Neural cell (in vitro differentiated cells): Measurements from ENCODE around the gene IRS1. TPM values are rescaled to one million over a fixed set of nuclear protein-coding genes. Genes with fewer than 3 reads are reported as not detected.

Source experiments
- H2AFZ ChIP-seq: fragments of 200-600, 300-800 bp; sonication (generic), shearing (Covaris generic); 2 replicates; pipeline ENCODE4 v1.6.0; 2014; ENCODE audit warnings: low read depth, mild to moderate bottlenecking, antibody characterized with exemption, low read length, moderate library complexity
- H3F3A ChIP-seq: fragments of 200-600 bp; shearing (Covaris generic); 2 replicates; pipeline ENCODE4 v1.6.1; 2016; ENCODE audit warnings: mild to moderate bottlenecking, moderate library complexity, mixed read lengths, antibody characterized with exemption, low read length; ENCODE audit not compliant: insufficient read depth, poor library complexity, severe bottlenecking
- H3K27ac ChIP-seq: fragments of 200-600, 300-800 bp; sonication (generic), shearing (Covaris generic); 2 replicates; pipeline ENCODE4 v1.5.1; 2014; ENCODE audit warnings: mild to moderate bottlenecking, low read length, moderate library complexity
- H3K27me3 ChIP-seq: fragments of 300-800, 200-600 bp; sonication (generic), shearing (Covaris generic); 2 replicates; pipeline ENCODE4 v1.6.0; 2014; ENCODE audit warnings: mild to moderate bottlenecking, low read depth, low read length, moderate library complexity; ENCODE audit not compliant: insufficient read depth
- H3K36me3 ChIP-seq: fragments of 300-800, 200-600 bp; sonication (generic), shearing (Covaris generic); 2 replicates; pipeline ENCODE4 v1.5.1; 2014; ENCODE audit warnings: mild to moderate bottlenecking, antibody characterized with exemption, low read length, moderate library complexity; ENCODE audit not compliant: insufficient read depth
- H3K4me2 ChIP-seq: fragments of 300-800, 200-600 bp; sonication (generic), shearing (Covaris generic); 2 replicates; pipeline ENCODE4 v1.6.0; 2014; ENCODE audit warnings: mild to moderate bottlenecking, low read length
- H3K4me3 ChIP-seq: fragments of 300-800, 200-600 bp; sonication (generic), shearing (Covaris generic); 2 replicates; pipeline ENCODE4 v1.5.1; 2014; ENCODE audit warnings: mild to moderate bottlenecking, low read length, moderate library complexity
- H3K79me2 ChIP-seq: fragments of 200-600 bp; shearing (Covaris generic); replicated peaks from 2 replicates; pipeline ENCODE4 v1.6.0; 2014; ENCODE audit warnings: mild to moderate bottlenecking, low read length, moderate library complexity; ENCODE audit not compliant: insufficient read depth
- H3K9ac ChIP-seq: fragments of 300-800, 200-600 bp; sonication (generic), shearing (Covaris generic); 2 replicates; pipeline ENCODE4 v1.6.1; 2016; ENCODE audit warnings: mild to moderate bottlenecking, low read length, mixed read lengths
- H3K9me2 ChIP-seq: fragments of 200-600 bp; shearing (Covaris generic); 2 replicates; pipeline ENCODE4 v1.6.1; 2016; ENCODE audit warnings: mild to moderate bottlenecking, low read length, mixed read lengths; ENCODE audit not compliant: insufficient read depth
- H3K9me3 ChIP-seq: fragments of 200-600, 300-800 bp; sonication (generic), shearing (Covaris generic); 2 replicates; pipeline ENCODE4 v1.6.1; 2016; ENCODE audit warnings: mild to moderate bottlenecking, mixed run types, low read length, moderate library complexity, mixed read lengths
- H4K20me1 ChIP-seq: fragments of 200-600 bp; shearing (Covaris generic); 2 replicates; pipeline ENCODE4 v1.6.1; 2016; ENCODE audit warnings: mild to moderate bottlenecking, mixed run types; ENCODE audit not compliant: insufficient read depth
- EP300 ChIP-seq: fragments of 450-650 bp; conservative IDR thresholded peaks from 2 replicates; pipeline ENCODE4 v1.6.1; 2014; ENCODE audit warnings: antibody characterized with exemption, mild to moderate bottlenecking, moderate library complexity; ENCODE audit not compliant: poor library complexity, severe bottlenecking
- EZH2 ChIP-seq: fragments of 200-600, 300-800 bp; shearing (Covaris generic), sonication (generic); IDR thresholded peaks from 2 replicates; pipeline ENCODE4 v1.6.1; 2014; ENCODE audit warnings: antibody characterized with exemption, low read length, borderline replicate concordance, mild to moderate bottlenecking; ENCODE audit not compliant: insufficient read depth, poor library complexity, severe bottlenecking
- MXI1 ChIP-seq: fragments of 450-650 bp; conservative IDR thresholded peaks from 2 replicates; pipeline ENCODE4 v1.6.1; 2014; ENCODE audit warnings: antibody characterized with exemption, mild to moderate bottlenecking; ENCODE audit not compliant: poor library complexity, severe bottlenecking
- POLR2AphosphoS5 ChIP-seq: IDR thresholded peaks from 2 replicates; pipeline ENCODE4 v1.6.1; 2012
- RAD21 ChIP-seq: fragments of 450-650 bp; conservative IDR thresholded peaks from 2 replicates; pipeline ENCODE4 v1.6.1; 2014; ENCODE audit warnings: antibody characterized with exemption, mild to moderate bottlenecking, moderate library complexity
- REST ChIP-seq: IDR thresholded peaks from 2 replicates; pipeline ENCODE4 v1.6.1; 2012; ENCODE audit warnings: borderline replicate concordance
- SMC3 ChIP-seq: fragments of 450-650 bp; conservative IDR thresholded peaks from 2 replicates; pipeline ENCODE4 v1.6.1; 2014; ENCODE audit warnings: antibody characterized with exemption, mild to moderate bottlenecking, moderate library complexity; ENCODE audit not compliant: poor library complexity
- TAF1 ChIP-seq: IDR thresholded peaks from 2 replicates; pipeline ENCODE4 v1.6.1; 2012; ENCODE audit warnings: low read depth
- polyA plus RNA-seq: library from polyadenylated mRNA; depleted of rRNA; stranded (reverse); fragments of >200 nt; gene quantifications from 2 replicates; pipeline ENCODE4 v1.2.3, GENCODE V29; 2014
- TF ChIP-seq, protein P1 (sequence below): fragments of 450-650 bp; IDR thresholded peaks from 2 replicates; pipeline ENCODE4 v1.5.1; 2014; ENCODE audit warnings: antibody characterized with exemption, mild to moderate bottlenecking, moderate library complexity; ENCODE audit not compliant: poor library complexity, severe bottlenecking

The IRS1 gene
- polyA plus RNA-seq, 1 donor from 2014 or later = 7.2 TPM

DNA sequence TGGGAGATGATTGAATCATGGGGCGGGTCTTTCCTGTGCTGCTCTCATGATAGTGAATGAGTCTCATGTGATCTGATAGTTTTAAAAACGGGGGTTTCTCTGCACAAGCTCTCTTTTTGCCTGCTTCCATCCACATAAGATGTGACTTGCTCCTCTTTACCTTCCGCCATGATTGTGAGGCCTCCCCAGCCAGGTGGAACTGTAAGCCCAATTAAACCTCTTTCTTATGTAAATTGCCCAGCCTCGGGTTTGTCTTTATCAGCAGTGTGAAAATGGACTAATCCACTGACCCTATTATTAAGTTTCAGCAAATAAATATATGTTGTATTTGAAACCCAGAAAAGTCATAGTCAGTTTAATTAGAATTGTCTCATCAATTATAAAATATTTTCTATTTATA is 22.0 kb downstream of the IRS1 start:
- no peak overlapping the region for H2AFZ ChIP-seq
- H3K36me3 ChIP-seq = peaks cover 5% of the 10 kb centered on the region
- H3K9ac ChIP-seq = no peak overlapping the region
- H3K27ac ChIP-seq = no peak overlapping the region
- H3K9me3 ChIP-seq = peaks cover 3% of the 10 kb centered on the region
- H3K4me3 ChIP-seq = no peak overlapping the region
- H3K27me3 ChIP-seq = no peaks in the 10 kb centered on the region
- no peak for TF ChIP-seq EZH2
- no peak for TF ChIP-seq EP300
- no peak for TF ChIP-seq MXI1
- TF ChIP-seq RAD21 = no peak
- TF ChIP-seq SMC3 = no peak
- TF ChIP-seq, protein P1, sequence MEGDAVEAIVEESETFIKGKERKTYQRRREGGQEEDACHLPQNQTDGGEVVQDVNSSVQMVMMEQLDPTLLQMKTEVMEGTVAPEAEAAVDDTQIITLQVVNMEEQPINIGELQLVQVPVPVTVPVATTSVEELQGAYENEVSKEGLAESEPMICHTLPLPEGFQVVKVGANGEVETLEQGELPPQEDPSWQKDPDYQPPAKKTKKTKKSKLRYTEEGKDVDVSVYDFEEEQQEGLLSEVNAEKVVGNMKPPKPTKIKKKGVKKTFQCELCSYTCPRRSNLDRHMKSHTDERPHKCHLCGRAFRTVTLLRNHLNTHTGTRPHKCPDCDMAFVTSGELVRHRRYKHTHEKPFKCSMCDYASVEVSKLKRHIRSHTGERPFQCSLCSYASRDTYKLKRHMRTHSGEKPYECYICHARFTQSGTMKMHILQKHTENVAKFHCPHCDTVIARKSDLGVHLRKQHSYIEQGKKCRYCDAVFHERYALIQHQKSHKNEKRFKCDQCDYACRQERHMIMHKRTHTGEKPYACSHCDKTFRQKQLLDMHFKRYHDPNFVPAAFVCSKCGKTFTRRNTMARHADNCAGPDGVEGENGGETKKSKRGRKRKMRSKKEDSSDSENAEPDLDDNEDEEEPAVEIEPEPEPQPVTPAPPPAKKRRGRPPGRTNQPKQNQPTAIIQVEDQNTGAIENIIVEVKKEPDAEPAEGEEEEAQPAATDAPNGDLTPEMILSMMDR = no peak
- no peak for TF ChIP-seq POLR2AphosphoS5
- TF ChIP-seq TAF1 = no peak
- no peaks in the 10 kb centered on the region for H4K20me1 ChIP-seq
- no peaks in the 10 kb centered on the region for H3K9me2 ChIP-seq
- H3F3A ChIP-seq = no peaks in the 10 kb centered on the region
- H3K79me2 ChIP-seq = peaks cover 27% of the 10 kb centered on the region
- H3K4me2 ChIP-seq = no peak overlapping the region

DNA sequence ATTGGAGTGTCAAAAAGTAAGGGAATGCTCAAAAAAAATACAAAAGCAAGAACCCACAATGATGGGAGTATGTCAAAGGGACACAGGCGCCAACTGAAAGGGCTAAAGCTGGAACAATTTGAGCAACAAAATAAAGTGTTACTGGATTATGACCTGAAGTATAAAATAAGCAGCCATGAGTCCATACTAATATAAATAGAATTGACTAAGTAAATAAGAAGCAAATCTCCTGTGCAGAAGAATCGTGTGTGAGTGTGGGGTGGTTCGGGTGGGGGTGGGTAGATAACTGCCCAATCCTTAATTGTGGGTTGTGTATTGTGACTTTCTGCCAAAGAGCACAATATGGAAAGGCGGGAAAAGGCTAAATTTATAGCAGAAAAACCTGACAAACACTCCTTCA is 23.5 kb downstream of the IRS1 start:
- no peak for TF ChIP-seq TAF1
- no peak for TF ChIP-seq REST
- no peak for TF ChIP-seq RAD21
- TF ChIP-seq POLR2AphosphoS5 = no peak
- no peak for TF ChIP-seq MXI1
- TF ChIP-seq EZH2 = no peak
- no peak for TF ChIP-seq SMC3
- TF ChIP-seq, protein P1 = no peak
- TF ChIP-seq EP300 = no peak
- Histone ChIP-seq H3K9me3 (peaks cover 3% of the 10 kb centered on the region), H2AFZ (no peak overlapping the region), H3K4me2 (no peak overlapping the region), H3K27me3 (no peaks in the 10 kb centered on the region), H4K20me1 (no peaks in the 10 kb centered on the region), H3F3A (no peaks in the 10 kb centered on the region), H3K9me2 (no peaks in the 10 kb centered on the region), H3K79me2 (peaks cover 27% of the 10 kb centered on the region), H3K4me3 (no peak overlapping the region), H3K9ac (no peak overlapping the region), H3K36me3 (peaks cover 5% of the 10 kb centered on the region), H3K27ac (no peak overlapping the region)
